IPS-18c (cell line): ENCODE measurements around the gene ARFRP1.

Source experiments
- H3K4me3 ChIP-seq: 2 replicates; pipeline ENCODE4 v1.7.0; 2013; ENCODE audit warnings: low read depth, mild to moderate bottlenecking, low read length, moderate library complexity; ENCODE audit not compliant: insufficient read depth
- H3K9me3 ChIP-seq: one replicate; pipeline ENCODE4 v1.6.1; 2013; ENCODE audit warnings: mild to moderate bottlenecking, low read length, moderate library complexity; ENCODE audit not compliant: control insufficient read depth, insufficient read depth

Gene ARFRP1

GRCh38 chr20:63690003-63690897, 17.5 kb downstream of the ARFRP1 start:
- no peak overlapping the region for H3K4me3 ChIP-seq
- H3K9me3 ChIP-seq, result no peaks in the 10 kb centered on the region

GRCh38 chr20:63689046-63690002, 18.5 kb downstream of the ARFRP1 start:
- Histone ChIP-seq H3K4me3 (no peak overlapping the region), H3K9me3 (peaks cover under 1% of the 10 kb centered on the region)

GRCh38 chr20:63688228-63689045, 19.3 kb downstream of the ARFRP1 start:
- Histone ChIP-seq H3K9me3 (peaks cover 2% of the 10 kb centered on the region), H3K4me3 (no peak overlapping the region)

GRCh38 chr20:63687419-63688178, 20.2 kb downstream of the ARFRP1 start:
- Histone ChIP-seq H3K4me3 (no peak overlapping the region), H3K9me3 (peaks cover 2% of the 10 kb centered on the region)

- Histone ChIP-seq H3K4me3 (no peak overlapping the region), H3K9me3 (peaks cover 2% of the 10 kb centered on the region)
Measured at GRCh38 chr20:63686492-63687321, 21.1 kb downstream of the ARFRP1 start.

- H3K9me3 ChIP-seq, result peaks cover 2% of the 10 kb centered on the region
- no peak overlapping the region for H3K4me3 ChIP-seq
Measured at GRCh38 chr20:63686094-63686491, 21.7 kb downstream of the ARFRP1 start.

GRCh38 chr20:63685269-63686026, 22.3 kb downstream of the ARFRP1 start:
- H3K9me3 ChIP-seq, result peaks cover 2% of the 10 kb centered on the region
- no peak overlapping the region for H3K4me3 ChIP-seq

GRCh38 chr20:63682384-63683139, 25.2 kb downstream of the ARFRP1 start:
- no peak overlapping the region for H3K4me3 ChIP-seq

GRCh38 chr20:63681609-63682142, 26.1 kb downstream of the ARFRP1 start:
- H3K4me3 ChIP-seq, result no peak overlapping the region
- peaks cover 2% of the 10 kb centered on the region for H3K9me3 ChIP-seq

More at GRCh38 chr20:63682384-63683139, 25.2 kb downstream of the ARFRP1 start:
- peaks cover 2% of the 10 kb centered on the region for H3K9me3 ChIP-seq

- peaks cover 2% of the 10 kb centered on the region for H3K9me3 ChIP-seq
- no peak overlapping the region for H3K4me3 ChIP-seq
Measured at GRCh38 chr20:63680857-63681608, 26.7 kb downstream of the ARFRP1 start.

GRCh38 chr20:63680427-63680826, 27.3 kb downstream of the ARFRP1 start:
- H3K4me3 ChIP-seq, result no peak overlapping the region
- H3K9me3 ChIP-seq, result peaks cover 2% of the 10 kb centered on the region

- H3K4me3 ChIP-seq, result no peak overlapping the region
- H3K9me3 ChIP-seq, result peaks cover 2% of the 10 kb centered on the region
Measured at GRCh38 chr20:63679799-63680305, 27.9 kb downstream of the ARFRP1 start.

GRCh38 chr20:63678667-63679465, 28.9 kb downstream of the ARFRP1 start:
- H3K9me3 ChIP-seq, result no peaks in the 10 kb centered on the region
- H3K4me3 ChIP-seq, result no peak overlapping the region
